Right hindlimb (tissue), 1 donor: Measurements from ENCODE around the gene UBTF.
A peak's percentile ranks its signal among the peaks of the same experiment; 100 is the strongest.
"Not testable (repeated sequence)": the region's sequence is repeated elsewhere in the genome, so short reads cannot be mapped to it uniquely, and the experiment has no call there.

Experiments used
- DNase-seq: peaks from one replicate; pipeline ENCODE4 v3.0.0-alpha.2; 2018

UBTF gene

GRCh38 chr17:44247440-44247841 is 28.0 kb upstream of the UBTF start:
- DNase-seq, result peak; percentile 42

GRCh38 chr17:44241106-44241624 is 21.7 kb upstream of the UBTF start:
- DNase-seq, result no peak

GRCh38 chr17:44237886-44238285 is 18.4 kb upstream of the UBTF start:
- not testable (repeated sequence) for DNase-seq

GRCh38 chr17:44236444-44236991 is 17.0 kb upstream of the UBTF start:
- DNase-seq, result peak; percentile 7

GRCh38 chr17:44235583-44235936 is 16.1 kb upstream of the UBTF start:
- DNase-seq, result no peak

- DNase-seq, result no peak
Measured at GRCh38 chr17:44233582-44233981, 14.1 kb upstream of the UBTF start.

GRCh38 chr17:44232061-44232460 is 12.6 kb upstream of the UBTF start:
- DNase-seq, result no peak

GRCh38 chr17:44230140-44230539 is 10.7 kb upstream of the UBTF start:
- peak; percentile 52 for DNase-seq

GRCh38 chr17:44229090-44229489 is 9.6 kb upstream of the UBTF start:
- no peak for DNase-seq

- DNase-seq, result peak; percentile 64
Measured at GRCh38 chr17:44223541-44224071, 4.1 kb upstream of the UBTF start.

- DNase-seq, result peak; percentile 78
Measured at GRCh38 chr17:44222112-44222869, 2.8 kb upstream of the UBTF start.

- DNase-seq, result no peak
Measured at GRCh38 chr17:44221862-44222111, 2.3 kb upstream of the UBTF start.

- peak; percentile 92 for DNase-seq
Measured at GRCh38 chr17:44221084-44221861, 1.8 kb upstream of the UBTF start.

GRCh38 chr17:44220213-44221083 is 973 bp upstream of the UBTF start:
- DNase-seq, result peak; percentile 77

- DNase-seq, result no peak
Measured at GRCh38 chr17:44219108-44219615, 313 bp downstream of the UBTF start.

- DNase-seq, result peak; percentile 92
Measured at GRCh38 chr17:44218344-44219107, 949 bp downstream of the UBTF start.

- no peak for DNase-seq
Measured at GRCh38 chr17:44217738-44218343, 1.6 kb downstream of the UBTF start.

GRCh38 chr17:44216694-44217093 is 2.8 kb downstream of the UBTF start:
- DNase-seq, result no peak

- DNase-seq, result no peak
Measured at GRCh38 chr17:44216173-44216572, 3.3 kb downstream of the UBTF start.

- no peak for DNase-seq
Measured at GRCh38 chr17:44214896-44215295, 4.6 kb downstream of the UBTF start.

- no peak for DNase-seq
Measured at GRCh38 chr17:44214230-44214494, 5.3 kb downstream of the UBTF start.
